GM18867 (cell line): ENCODE data around the gene MLLT3.

ENCODE experiments used
- ATAC-seq: cut with Tn5 transposase; IDR thresholded peaks from one replicate; pipeline ENCODE4 v1.9.1; 2021; ENCODE audit warnings: mild to moderate bottlenecking, moderate library complexity; ENCODE audit not compliant: unreplicated experiment

MLLT3 gene

GRCh38 chr9:20518737-20519136, 103.6 kb downstream of the MLLT3 start:
- no peak for ATAC-seq

- ATAC-seq, result no peak
These were observed 109.0 kb downstream of the MLLT3 start for GRCh38 chr9:20513126-20513913.

GRCh38 chr9:20512636-20513035, 109.7 kb downstream of the MLLT3 start:
- no peak for ATAC-seq

GRCh38 chr9:20512106-20512505, 110.2 kb downstream of the MLLT3 start:
- no peak for ATAC-seq

- ATAC-seq, result no peak
These were observed 110.6 kb downstream of the MLLT3 start for GRCh38 chr9:20511686-20512085.

- no peak for ATAC-seq
These were observed 112.8 kb downstream of the MLLT3 start for GRCh38 chr9:20509466-20509865.

GRCh38 chr9:20508242-20508641, 114.1 kb downstream of the MLLT3 start:
- peak; percentile 88 for ATAC-seq

- no peak for ATAC-seq
These were observed 114.9 kb downstream of the MLLT3 start for GRCh38 chr9:20507431-20507830.

- ATAC-seq, result no peak
These were observed 116.0 kb downstream of the MLLT3 start for GRCh38 chr9:20506099-20506900.

- no peak for ATAC-seq
These were observed 116.7 kb downstream of the MLLT3 start for GRCh38 chr9:20505574-20505973.

- no peak for ATAC-seq
These were observed 117.4 kb downstream of the MLLT3 start for GRCh38 chr9:20504930-20505329.

GRCh38 chr9:20500101-20500500, 122.2 kb downstream of the MLLT3 start:
- ATAC-seq, result no peak

- no peak for ATAC-seq
These were observed 123.3 kb downstream of the MLLT3 start for GRCh38 chr9:20499013-20499412.

GRCh38 chr9:20496328-20496727, 126.0 kb downstream of the MLLT3 start:
- ATAC-seq, result no peak

- ATAC-seq, result no peak
These were observed 127.2 kb downstream of the MLLT3 start for GRCh38 chr9:20495098-20495497.

- no peak for ATAC-seq
These were observed 128.3 kb downstream of the MLLT3 start for GRCh38 chr9:20494035-20494434.

GRCh38 chr9:20492772-20493171, 129.5 kb downstream of the MLLT3 start:
- no peak for ATAC-seq

GRCh38 chr9:20491612-20492011, 130.7 kb downstream of the MLLT3 start:
- ATAC-seq, result no peak

GRCh38 chr9:20490246-20490834, 132.0 kb downstream of the MLLT3 start:
- no peak for ATAC-seq

- ATAC-seq, result no peak
These were observed 133.6 kb downstream of the MLLT3 start for GRCh38 chr9:20488691-20489090.

GRCh38 chr9:20486552-20486951, 135.7 kb downstream of the MLLT3 start:
- ATAC-seq, result no peak

- no peak for ATAC-seq
These were observed 140.9 kb downstream of the MLLT3 start for GRCh38 chr9:20481437-20481836.
